OCI-LY1 (cell line): Measurements from ENCODE around the gene DENND1A.

Experiments
- H2AFZ ChIP-seq: fragments of 200-600 bp; sonication (generic), shearing (Covaris generic); 2 replicates; pipeline ENCODE4 v1.6.0; 2014; ENCODE audit warnings: antibody characterized with exemption, mild to moderate bottlenecking, low read length
- H3F3A ChIP-seq: fragments of 200-600 bp; sonication (generic), shearing (Covaris generic); 2 replicates; pipeline ENCODE4 v1.6.0; 2014; ENCODE audit warnings: mild to moderate bottlenecking, antibody characterized with exemption, low read length, moderate library complexity; ENCODE audit not compliant: insufficient read depth
- H3K27ac ChIP-seq: fragments of 200-600 bp; sonication (generic); 2 replicates; pipeline ENCODE4 v1.5.1; 2014; ENCODE audit warnings: low read length, mixed run types, mild to moderate bottlenecking, low read depth; ENCODE audit not compliant: poor library complexity, severe bottlenecking
- H3K27me3 ChIP-seq: fragments of 200-600 bp; sonication (generic); 2 replicates; pipeline ENCODE4 v1.6.0; 2014; ENCODE audit warnings: antibody characterized with exemption, mild to moderate bottlenecking, low read length, moderate library complexity; ENCODE audit not compliant: insufficient read depth
- H3K36me3 ChIP-seq: fragments of 200-600 bp; sonication (generic); 2 replicates; pipeline ENCODE4 v1.6.1; 2014; ENCODE audit warnings: mild to moderate bottlenecking, antibody characterized with exemption, low read length, moderate library complexity, mixed read lengths; ENCODE audit not compliant: insufficient read depth
- H3K4me1 ChIP-seq: fragments of 200-600 bp; sonication (generic); 2 replicates; pipeline ENCODE4 v1.5.1; 2014; ENCODE audit warnings: mild to moderate bottlenecking, low read length, moderate library complexity; ENCODE audit not compliant: insufficient read depth, severe bottlenecking
- H3K4me2 ChIP-seq: fragments of 200-600 bp; sonication (generic), shearing (Covaris generic); 2 replicates; pipeline ENCODE4 v1.6.1; 2014; ENCODE audit warnings: low read length
- H3K4me3 ChIP-seq: fragments of 200-600 bp; sonication (generic); 2 replicates; pipeline ENCODE4 v1.5.1; 2014; ENCODE audit warnings: low read length, low read depth, mild to moderate bottlenecking, mixed read lengths; ENCODE audit not compliant: poor library complexity, severe bottlenecking
- H3K79me2 ChIP-seq: fragments of 200-600 bp; shearing (Covaris generic); 2 replicates; pipeline ENCODE4 v1.6.1; 2016; ENCODE audit warnings: mixed run types, low read length, mixed read lengths; ENCODE audit not compliant: insufficient read depth
- H3K9ac ChIP-seq: fragments of 200-600 bp; sonication (generic), shearing (Covaris generic); 2 replicates; pipeline ENCODE4 v1.6.1; 2014; ENCODE audit warnings: mild to moderate bottlenecking, low read length, mixed read lengths
- H3K9me2 ChIP-seq: fragments of 200-600 bp; sonication (generic), shearing (Covaris generic); 2 replicates; pipeline ENCODE4 v1.6.1; 2014; ENCODE audit warnings: low read depth, mild to moderate bottlenecking, low read length, mixed read lengths
- H3K9me3 ChIP-seq: fragments of 200-600 bp; shearing (Covaris generic); 2 replicates; pipeline ENCODE4 v1.6.1; 2014; ENCODE audit warnings: low read length, mixed read lengths
- H4K20me1 ChIP-seq: fragments of 200-600 bp; sonication (generic), shearing (Covaris generic); 2 replicates; pipeline ENCODE4 v1.6.0; 2016; ENCODE audit warnings: mild to moderate bottlenecking, low read length; ENCODE audit not compliant: insufficient read depth
- CTCF ChIP-seq: fragments of 200-600 bp; sonication (generic), shearing (Covaris generic); IDR thresholded peaks from 2 replicates; pipeline ENCODE4 v1.5.1; 2017; ENCODE audit warnings: mild to moderate bottlenecking, antibody characterized with exemption, low read length, moderate library complexity, mixed read lengths
- EZH2 ChIP-seq: fragments of 200-600 bp; sonication (generic), shearing (Covaris generic); IDR thresholded peaks from 2 replicates; pipeline ENCODE4 v1.8.0; 2017; ENCODE audit warnings: borderline replicate concordance, mixed run types, mild to moderate bottlenecking, antibody characterized with exemption, low read length, moderate library complexity, mixed read lengths

DENND1A gene

DNA sequence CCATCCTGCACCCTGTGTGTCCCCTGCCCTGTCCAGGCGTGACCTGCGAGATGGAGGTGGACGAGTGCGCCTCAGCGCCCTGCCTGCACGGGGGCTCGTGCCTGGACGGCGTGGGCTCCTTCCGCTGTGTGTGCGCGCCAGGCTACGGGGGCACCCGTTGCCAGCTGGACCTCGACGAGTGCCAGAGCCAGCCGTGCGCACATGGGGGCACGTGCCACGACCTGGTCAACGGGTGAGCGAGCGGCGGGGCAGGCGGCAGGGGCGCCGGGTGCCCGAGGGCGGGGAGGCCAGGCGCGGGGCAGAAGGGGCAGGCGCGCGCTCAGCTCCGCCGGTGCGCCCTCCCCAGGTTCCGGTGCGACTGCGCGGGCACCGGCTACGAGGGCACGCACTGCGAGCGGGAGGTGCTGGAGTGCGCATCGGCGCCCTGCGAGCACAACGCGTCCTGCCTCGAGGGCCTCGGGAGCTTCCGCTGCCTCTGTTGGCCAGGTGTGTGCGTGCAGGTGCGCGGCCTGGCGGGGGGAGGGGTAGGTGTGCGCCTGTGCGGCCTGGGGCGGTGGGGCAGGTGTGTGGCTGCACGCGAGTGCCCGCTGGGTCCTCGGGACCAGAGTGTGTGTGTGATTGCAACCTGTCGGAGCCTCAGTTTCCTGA lies 563.9 kb downstream of the DENND1A start:
- H3K4me3 ChIP-seq: no peak overlapping the region
- no peaks in the 10 kb centered on the region; the same call in 1 of the 2 replicates for H3K36me3 ChIP-seq
- H3K27me3 ChIP-seq: no peaks in the 10 kb centered on the region; the same call in 1 of the 2 replicates
- no peaks in the 10 kb centered on the region for H3K4me1 ChIP-seq
- no peak overlapping the region for H3K4me2 ChIP-seq
- H3K79me2 ChIP-seq: no peaks in the 10 kb centered on the region
- TF ChIP-seq CTCF (no peak), EZH2 (no peak)
- no peak overlapping the region for H3K27ac ChIP-seq
- no peaks in the 10 kb centered on the region for H3K9me3 ChIP-seq
- no peak overlapping the region for H2AFZ ChIP-seq
- no peaks in the 10 kb centered on the region for H3K9me2 ChIP-seq
- H3K9ac ChIP-seq: no peak overlapping the region
- H4K20me1 ChIP-seq: no peaks in the 10 kb centered on the region
- no peaks in the 10 kb centered on the region for H3F3A ChIP-seq

GRCh38 chr9:123365287-123365880 lies 564.5 kb downstream of the DENND1A start:
- Histone ChIP-seq H3K9ac (no peak overlapping the region), H3K9me3 (no peaks in the 10 kb centered on the region), H3K4me3 (no peak overlapping the region), H3K4me2 (no peak overlapping the region), H4K20me1 (no peaks in the 10 kb centered on the region), H3K27ac (no peak overlapping the region), H3K27me3 (no peaks in the 10 kb centered on the region; the same call in 1 of the 2 replicates), H3K79me2 (no peaks in the 10 kb centered on the region), H2AFZ (no peak overlapping the region), H3F3A (no peaks in the 10 kb centered on the region), H3K9me2 (no peaks in the 10 kb centered on the region), H3K36me3 (no peaks in the 10 kb centered on the region; the same call in 1 of the 2 replicates), H3K4me1 (peaks cover under 1% of the 10 kb centered on the region)
- no peak for TF ChIP-seq CTCF
- TF ChIP-seq EZH2: no peak

DNA sequence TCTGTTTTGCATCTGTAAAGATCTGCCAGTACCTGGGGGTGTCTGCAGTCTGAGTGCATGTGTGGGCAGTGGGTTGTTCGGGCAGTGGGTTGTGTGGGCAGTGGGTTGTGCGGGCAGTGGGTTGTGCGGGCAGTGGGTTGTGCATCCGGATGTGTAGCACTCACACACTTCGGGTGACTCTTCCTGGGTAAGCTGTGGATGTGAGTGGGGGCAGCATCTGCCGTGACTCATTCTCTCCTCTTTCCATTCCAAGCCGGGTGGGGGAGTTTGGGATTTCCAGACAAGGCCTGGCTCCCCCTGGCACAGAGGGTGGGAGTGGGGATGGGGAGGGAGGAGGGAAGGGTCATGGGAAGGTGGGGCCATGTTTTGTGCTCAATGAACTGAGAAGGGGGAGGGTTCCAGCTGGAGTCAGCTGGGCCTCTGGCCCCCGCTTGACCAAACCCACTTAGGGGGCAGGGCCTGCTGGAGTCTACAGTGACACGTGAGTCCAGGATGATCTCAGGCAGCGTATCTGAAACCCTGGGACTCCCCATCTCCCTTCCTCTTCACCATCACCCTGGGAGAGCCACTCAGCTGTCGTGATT lies 565.6 kb downstream of the DENND1A start:
- H3K9ac ChIP-seq: no peak overlapping the region
- no peak for TF ChIP-seq CTCF
- no peak for TF ChIP-seq EZH2
- H3K27me3 ChIP-seq: no peaks in the 10 kb centered on the region; the same call in 1 of the 2 replicates

More for the DNA sequence above, 565.6 kb downstream of the DENND1A start:
- Histone ChIP-seq H3K4me3 (no peak overlapping the region), H3K9me3 (no peaks in the 10 kb centered on the region), H3K4me2 (no peak overlapping the region), H3K9me2 (no peaks in the 10 kb centered on the region), H3F3A (no peaks in the 10 kb centered on the region), H3K27ac (no peak overlapping the region), H4K20me1 (no peaks in the 10 kb centered on the region), H3K4me1 (peaks cover 9% of the 10 kb centered on the region), H3K36me3 (no peaks in the 10 kb centered on the region; the same call in 1 of the 2 replicates), H2AFZ (no peak overlapping the region), H3K79me2 (no peaks in the 10 kb centered on the region)
